Panc1 (cell line): ENCODE data around the gene RAPGEF1.

Source experiments
- CTCF ChIP-seq: fragments of 450-650 bp; IDR thresholded peaks from 2 replicates; pipeline ENCODE4 v1.5.1; 2017; ENCODE audit warnings: mild to moderate bottlenecking
- POLR2AphosphoS5 ChIP-seq: IDR thresholded peaks from 2 replicates; pipeline ENCODE4 v1.6.1; 2012; ENCODE audit warnings: mild to moderate bottlenecking, low read depth, low read length, moderate library complexity
- REST ChIP-seq, 2 experiments: IDR thresholded peaks; 2 replicates each; pipeline ENCODE4 v1.6.1; 2011 to 2012; ENCODE audit warnings: low read depth in 2 of 2, control low read depth in 1 of 2, low read length in 1 of 2, mild to moderate bottlenecking in 1 of 2, moderate library complexity in 1 of 2; ENCODE audit not compliant: insufficient read depth in 1 of 2

DNA sequence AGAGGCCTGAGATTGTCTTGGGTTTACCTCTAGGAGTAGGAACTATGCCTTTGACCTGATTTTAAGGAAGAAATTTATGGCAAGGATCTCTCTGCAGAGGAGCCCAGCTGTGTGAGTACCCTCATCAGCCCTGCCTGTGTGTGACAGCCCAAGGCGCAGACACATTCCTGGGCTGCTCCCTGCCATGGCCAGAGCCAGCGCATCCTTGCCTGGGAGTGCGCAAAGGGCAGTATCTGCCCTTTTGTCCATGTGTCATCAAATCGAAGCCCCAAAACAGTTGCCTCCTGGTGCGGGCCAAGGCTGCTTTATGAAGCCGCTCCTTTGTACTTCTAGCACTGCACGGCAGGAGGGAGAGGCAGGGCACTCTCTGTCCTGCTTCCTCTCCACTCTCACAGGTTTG is 142.6 kb downstream of the RAPGEF1 start:
- TF ChIP-seq CTCF: no peak
- TF ChIP-seq POLR2AphosphoS5: no peak
- no peak for TF ChIP-seq REST (IDR thresholded peaks at IDR 0.05; ENCODE audit: insufficient read depth in 1 of 2, low read depth in 2 of 2, low read length in 1 of 2)
